HG02970 (cell line): ENCODE results near the gene ATP10A.

Experiments
- ATAC-seq: cut with Tn5 transposase; IDR thresholded peaks from one replicate; pipeline ENCODE4 v1.9.1; 2021; ENCODE audit warnings: mild to moderate bottlenecking, moderate library complexity, moderate number of reproducible peaks; ENCODE audit not compliant: unreplicated experiment, low FRiP score

Gene ATP10A

DNA sequence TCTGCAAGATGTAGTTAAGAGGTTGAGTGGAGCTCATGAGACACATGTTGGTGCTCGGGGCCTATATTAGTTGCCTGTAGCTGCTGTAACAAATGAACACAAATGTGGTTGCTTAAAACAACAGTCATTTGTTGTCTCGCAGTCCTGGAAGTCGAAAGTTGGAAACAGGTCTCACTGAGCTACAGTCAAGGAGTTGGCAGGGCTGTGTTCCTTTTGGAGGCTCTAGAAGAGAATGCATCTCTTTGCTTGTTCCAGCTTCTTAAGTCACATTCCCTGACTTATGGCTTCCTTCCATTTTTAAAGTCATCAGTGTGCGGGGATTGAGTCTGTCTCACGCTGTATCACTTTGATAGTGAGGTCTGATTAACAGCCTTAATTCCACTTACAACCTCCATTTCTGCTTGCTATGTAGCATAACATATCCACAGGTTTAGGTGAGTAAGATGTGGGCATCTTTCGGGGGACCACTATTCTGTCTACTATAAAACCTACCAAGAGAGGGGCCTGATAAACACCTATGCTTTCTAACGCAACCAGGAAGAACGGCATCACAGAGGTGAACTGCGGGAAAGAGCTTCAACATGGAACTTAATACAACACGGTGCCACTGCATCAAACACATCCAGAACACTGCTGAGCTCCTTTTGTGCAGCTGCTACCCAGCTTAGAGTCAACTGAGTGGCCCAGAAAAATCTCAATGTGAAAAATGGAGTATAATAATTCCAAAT, 119.4 kb downstream of the ATP10A start:
- no peak for ATAC-seq

DNA sequence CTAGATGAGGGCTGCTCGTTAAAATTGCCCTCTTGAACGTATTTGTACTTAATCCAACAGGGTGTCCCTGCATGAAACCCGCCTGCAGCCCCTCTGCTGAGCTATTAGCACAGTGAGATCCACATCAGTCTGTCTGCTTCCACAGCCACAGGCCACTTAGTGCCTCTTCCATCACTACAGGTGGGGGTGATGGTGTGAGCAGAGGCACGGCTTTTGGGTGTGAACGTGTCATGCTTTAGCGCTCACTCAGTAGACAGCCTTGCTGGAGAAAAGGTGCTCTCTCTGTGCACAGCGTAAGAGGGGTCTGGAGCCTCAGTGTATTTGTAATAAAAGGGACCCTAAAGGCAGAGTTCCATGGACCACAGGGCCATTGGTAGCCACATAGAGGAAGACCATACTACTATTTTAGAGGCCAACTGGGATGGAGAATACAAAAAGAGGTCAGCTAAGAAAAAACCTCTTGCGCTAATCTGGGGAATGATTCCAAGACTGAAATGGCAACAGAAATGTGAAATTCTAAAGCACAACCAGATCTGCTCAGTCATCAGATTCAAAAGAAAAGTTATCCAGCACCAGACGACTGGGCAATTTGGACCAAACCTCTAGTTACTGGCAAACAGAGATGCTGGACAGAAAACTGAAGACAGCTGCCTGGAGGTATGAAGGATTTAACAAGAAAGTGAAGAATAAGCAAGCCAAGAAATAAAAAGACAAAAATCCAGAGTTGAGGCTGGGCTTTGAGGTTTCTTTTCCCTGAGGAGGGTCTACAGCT, 120.2 kb downstream of the ATP10A start:
- ATAC-seq, result no peak

DNA sequence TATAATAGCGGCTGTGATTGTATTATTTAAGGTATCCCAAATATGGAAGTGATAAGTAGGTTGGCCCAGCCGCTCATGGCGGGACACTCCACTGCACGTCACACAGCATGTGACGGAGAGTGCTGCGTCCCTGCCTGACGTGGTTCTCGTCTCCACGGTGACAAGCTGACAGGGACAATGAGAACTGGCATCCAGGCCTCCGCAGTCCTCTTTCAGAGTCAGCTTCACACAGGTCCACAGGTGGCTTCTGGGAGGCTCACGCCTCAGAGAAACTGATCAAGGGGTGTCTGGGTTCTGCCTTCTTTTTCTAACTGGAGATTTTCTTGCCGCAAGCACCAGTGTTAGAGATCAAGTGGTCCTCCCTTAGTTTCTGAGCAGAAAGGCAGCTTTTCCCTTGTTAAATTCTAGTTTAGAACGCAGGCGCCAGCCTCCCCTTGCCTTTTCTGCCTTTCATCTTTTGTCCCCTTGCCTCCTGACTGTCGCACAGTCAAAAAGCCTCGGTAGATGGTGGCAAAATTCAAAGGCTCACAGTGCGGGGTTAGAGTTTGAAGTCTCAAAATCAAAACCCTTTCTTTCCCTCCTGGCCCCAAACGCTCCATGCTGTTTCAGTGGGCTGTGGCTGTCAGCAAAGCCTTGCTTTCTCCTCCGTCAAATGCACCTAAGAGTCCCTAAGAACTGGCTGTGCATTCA, 120.9 kb downstream of the ATP10A start:
- ATAC-seq, result no peak

DNA sequence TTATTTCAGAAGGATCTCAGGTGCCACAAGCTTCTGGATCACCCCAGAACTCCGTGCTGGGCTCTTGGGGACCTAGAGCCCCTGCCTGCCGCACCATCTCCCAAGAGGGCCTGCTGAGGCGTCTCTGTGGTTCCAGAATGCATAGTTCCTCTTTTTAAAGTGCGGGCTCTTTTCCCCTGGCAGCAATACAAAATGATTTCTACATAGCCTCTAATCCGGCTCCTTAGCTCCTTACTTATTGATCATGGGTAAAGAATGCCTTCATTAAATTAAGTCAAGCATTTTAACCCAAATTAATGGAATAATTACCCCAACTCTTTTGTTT, 121.9 kb downstream of the ATP10A start:
- no peak for ATAC-seq

DNA sequence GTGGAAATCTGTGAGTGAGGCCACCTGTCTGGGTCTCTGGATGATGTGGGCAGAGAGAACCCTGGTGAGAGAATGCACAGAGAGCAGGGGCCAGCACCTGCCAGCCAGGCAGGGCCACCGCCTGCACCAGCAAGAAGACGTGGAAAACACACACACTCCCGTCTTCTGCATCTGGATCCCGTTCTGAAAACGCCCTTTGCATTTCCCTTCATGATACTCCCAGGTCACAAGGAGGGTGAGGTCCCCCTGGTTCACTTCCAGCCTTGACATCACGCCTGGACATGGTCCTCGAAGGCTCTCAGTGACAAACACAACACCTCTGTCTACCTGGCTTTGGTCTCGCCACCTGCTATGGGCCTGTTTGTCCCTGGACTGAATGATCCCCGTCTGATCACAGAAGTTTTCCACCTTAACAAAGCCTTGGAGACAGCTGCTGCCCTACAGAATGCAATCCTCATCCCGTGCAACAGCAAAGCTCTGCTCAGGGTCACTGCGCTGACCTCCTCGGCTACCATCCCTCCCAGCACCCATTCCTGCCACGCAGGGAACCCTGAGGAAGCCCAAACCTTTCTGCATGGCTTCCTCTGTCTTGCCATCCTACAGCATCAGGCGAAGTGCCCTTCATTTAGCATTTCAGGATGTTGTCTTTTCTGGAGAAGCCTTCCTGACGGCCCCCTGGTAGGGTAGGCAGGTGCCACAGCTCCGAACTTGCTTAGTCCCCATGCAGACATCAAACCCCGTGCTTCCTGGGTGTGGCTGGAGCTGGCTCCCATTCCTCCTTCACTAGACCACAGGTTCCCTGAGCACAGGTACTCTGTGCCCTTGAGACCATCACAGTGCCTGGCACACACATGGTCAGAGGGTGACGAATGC, 122.5 kb downstream of the ATP10A start:
- no peak for ATAC-seq

DNA sequence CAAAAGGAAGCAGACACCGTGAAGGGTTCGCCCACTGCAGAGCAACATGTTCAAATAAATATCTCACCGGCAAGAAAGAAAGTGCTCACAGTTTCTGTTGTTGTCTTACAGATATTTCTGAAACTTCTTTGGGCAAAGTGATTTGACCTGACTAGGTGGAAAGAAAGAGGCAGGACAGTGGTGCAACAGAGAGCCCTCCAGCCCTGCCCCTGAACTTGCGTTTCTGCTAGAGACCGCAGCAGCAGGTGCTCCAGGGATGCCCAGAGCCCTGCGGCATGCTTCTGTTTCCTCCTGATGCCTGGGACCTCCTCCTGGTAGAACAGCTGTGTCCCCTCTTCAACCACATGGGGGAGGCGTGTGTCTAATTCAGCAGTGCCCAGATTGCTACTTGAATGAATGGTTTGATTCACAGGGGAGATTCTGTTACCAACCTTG, 123.4 kb downstream of the ATP10A start:
- ATAC-seq, result no peak

DNA sequence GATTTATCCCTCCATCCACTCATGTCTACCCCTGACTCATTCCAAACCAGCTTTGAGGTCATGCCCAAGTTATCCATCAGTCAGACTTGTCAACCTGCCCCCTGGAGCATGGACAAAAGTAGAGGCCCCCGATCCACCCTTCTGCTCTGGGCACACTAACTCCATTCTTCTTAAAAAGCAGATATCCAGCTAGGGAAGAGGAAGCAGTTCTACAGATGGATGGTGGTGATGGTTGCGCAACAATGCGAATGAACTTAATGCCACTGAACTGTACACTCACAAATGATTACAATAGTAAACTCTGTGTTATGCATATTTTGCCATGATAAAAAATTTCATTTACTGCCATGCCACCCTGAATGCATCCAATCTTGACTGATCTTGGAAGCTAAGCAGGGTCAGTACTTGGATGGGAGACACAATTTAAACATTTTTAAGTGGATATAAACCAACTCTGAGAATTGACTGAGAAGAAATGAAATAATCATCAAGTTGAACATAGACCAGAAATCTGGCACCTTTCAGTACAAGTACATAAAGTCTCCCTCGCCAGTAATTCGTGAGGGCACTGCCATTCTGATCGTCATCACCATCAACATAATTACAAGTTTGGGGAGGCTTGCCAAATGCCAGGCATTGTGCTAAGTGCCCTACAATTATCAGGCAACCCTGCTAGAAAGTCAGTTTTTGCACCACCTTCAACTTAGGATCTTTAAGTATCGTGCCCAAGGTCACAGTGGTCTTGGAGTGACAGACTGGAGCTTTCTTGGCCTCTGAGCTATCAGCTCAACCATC, 124.8 kb downstream of the ATP10A start:
- no peak for ATAC-seq

DNA sequence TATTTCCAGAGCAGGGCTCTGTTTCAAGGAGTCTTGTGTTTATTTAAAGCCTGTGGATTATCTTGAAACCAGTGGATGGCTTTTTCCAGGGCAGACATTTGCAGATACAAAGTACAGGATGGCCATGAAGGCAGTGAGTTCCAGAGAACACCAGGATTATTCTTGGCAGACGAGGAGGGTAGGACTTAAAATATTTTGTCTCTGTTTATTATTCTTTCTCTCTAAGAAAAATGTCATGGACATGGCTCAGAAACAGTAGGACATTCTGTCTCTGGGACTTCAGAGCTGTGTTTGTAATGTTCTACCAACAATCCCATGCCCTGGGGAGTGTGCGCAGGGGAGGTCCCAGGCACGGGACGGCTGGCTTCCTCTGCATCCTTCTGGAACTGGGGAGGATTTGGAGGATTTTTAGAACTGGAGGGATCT, 125.9 kb downstream of the ATP10A start:
- no peak for ATAC-seq

DNA sequence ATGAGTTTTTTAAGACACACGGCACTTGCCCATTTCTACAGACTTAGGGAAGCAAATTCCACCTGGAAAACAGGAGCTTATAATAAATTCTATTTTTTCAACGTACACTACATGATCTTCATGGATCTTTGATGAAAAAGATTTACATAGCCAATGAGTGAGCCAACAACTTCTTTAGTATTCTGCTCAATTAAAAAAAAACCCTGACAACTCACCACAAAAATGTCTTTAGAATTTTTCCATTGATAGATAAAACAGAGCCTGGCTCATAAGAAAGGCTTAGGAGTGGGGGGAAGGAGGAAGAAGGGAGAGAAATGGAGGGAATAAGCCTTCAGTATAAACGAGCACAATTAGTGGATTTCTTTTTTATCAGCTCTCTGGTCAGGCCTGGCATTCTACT, 126.7 kb downstream of the ATP10A start:
- no peak for ATAC-seq

DNA sequence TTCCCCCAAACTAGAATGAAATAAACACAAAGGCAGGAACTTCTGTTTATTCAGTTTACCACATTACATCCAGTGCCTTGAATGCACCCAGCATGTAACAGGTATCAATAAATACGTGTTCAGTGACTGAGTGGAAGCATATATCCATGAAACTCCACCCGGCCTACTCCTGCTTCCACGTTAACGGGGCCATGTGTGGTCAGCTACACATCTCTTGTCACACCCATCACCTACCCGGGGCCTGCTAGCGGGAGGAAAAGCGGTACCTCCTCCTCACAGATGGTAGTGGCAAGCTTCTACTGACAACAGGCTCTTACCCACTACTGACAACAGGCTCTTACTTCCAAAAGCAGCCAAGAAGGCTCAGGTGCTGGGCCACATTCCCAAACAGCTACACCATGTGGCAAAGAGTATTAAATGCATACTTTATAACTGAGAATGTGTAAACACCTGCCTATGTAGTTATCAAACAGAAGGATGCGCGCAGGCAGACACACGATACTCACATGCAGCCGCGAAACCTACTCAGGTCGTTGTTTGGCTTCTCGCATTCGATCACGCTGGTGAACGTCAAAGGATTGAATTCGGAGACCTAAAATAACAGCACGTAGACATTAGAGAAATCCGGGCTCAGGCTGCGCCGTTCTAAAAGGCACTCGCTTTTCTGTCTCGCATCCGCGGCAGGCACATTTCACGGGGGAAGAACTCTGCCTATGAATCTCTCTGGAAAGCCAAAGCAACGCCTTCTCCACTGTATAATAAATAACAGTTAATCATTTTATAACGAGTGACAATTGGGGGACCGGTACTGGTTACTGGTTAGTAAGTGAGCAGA, 127.4 kb downstream of the ATP10A start:
- no peak for ATAC-seq

DNA sequence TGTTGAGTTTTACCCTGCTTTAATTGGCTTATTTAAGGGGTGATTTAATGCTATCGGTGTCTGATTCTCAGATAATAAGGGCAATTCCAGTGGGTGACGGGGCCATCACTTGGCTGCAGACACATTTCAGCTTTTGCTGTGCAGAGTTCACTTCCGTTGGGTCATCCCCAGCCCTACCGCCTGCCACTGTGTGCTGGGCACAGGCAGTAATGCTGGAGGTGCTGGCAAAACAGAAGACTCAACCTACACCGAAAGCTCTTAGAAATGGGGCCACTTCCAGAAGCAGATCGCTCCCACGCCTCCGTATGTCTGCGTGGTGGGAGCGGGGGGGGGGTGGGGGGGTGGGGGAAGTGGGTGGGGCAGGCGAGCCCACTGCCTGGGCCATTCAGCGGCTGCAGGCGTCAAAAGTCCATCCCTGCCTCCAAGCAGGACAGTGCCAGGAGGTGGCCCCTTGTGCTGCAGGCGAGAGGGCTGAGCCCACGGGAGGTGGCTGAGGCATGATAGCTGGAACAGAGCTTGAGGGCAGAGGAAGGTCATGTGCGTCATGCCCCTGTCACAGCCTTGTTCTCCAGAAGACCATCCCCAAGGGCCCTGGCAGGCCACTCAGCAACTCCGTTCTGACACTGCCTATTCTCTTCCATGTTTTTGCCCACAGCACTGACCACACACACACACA, 128.3 kb downstream of the ATP10A start:
- ATAC-seq, result no peak

DNA sequence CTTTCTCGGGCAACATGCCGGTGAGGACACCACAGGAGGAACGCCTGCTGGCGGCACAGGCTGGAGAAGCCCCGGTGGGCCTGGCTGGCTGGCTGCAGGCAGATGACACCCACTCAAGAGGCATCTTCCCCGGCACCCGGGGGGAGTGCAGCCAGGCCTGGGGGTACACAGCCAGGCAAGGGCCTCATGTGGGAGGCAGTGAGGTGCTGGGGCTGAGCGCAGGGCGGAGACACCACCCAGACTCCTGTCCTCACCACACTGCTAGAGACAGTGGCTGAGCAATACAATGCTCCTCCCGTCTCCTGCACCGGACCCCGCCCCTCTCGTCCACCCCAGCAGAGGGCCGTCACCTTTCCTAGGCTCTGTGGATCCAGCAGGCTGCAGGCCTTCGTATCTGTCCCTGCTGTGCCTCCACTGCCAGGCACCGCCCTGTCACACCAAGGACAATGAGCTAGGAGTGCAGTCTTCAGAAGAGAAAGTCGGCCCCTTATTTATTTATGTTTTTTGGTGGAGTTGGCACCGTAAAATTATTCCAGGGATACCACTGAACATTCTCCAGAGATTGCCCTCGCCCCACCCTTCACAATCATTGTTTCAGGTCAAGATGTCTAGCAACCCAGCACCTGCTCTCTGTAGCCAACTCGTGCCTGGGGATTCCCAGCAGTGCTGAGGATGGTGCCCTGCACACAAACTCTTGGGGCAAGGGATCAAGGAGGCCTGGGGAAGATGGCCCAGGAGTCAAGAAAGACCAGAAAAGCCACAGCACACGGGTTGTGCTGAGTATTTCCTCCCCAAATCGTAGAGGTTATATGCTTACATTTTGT, 129.1 kb downstream of the ATP10A start:
- ATAC-seq, result no peak

DNA sequence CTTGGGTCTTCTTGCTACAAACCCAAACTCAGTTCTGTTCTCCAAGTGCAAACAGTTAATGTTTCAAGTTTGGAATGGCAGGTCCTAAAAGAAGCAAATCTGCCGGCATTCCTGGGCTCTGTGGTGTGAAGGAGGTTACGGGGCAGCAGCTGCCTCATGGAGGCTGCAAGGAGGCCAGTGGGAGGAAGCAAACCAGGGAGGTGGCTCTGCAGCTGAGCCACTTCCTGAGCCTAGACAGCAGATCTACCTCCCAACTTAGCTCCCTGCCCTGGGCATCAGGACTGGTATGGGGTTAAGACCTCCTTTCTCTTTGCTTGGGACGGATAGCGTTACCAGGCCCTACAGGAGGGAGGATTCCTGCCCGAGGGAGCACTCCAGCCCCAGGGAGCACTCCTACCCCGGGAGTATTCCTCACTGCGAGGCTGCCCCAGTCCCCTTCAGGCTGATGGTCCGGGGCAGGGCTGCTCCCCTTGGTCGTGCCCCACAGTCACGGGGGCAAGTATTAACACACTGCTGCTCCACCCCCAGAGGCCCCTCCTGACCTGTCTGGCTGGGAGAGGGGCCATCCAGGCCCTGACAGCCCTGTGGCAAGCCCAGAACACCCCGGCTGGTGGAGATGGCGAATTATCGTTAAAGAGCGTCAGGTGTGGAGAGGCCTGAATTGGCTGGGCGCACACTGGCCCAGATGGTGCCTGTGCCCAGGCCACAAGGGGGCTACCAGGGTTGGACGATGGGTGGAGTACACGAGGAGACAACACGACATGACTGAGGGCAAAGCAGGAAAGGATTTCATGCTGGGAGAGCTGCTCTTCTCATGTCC, 129.9 kb downstream of the ATP10A start:
- no peak for ATAC-seq

DNA sequence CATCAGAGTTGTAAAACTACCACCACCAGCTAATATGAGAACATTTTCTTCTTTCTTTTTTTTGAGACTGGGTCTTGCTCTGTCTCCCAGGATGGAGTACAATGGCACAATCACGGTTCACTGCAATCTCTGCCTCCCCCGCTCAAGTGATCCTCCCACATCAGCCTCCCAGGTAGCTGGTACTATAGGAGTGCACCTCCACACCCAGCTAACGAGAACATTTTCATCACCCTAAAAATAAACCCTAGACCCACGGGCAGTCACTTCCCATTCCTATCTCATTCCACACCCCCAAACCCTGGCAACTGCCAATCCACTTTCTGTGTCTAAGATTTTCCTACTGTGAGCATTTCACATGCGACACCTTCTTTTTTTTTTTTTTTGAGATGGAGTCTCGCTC, 130.9 kb downstream of the ATP10A start:
- no peak for ATAC-seq

DNA sequence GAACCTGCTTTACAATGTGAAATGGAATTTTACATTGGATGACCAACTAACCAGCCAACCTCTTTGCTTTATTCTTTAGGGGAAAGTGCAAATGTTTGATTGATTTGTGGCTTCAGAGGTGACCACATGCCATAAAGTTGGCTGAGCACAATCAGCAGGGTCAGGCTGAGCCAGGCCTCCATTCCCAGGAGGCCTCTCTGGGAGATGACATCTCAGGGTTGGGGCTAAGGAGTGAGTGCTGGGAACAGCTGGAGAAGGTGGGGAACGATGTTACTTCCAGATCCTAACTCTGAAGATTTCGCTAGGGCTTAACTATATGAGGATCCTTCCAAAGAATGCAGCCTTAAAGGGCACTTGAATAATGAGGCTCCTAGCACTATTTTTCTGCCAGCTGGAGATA, 131.7 kb downstream of the ATP10A start:
- no peak for ATAC-seq

DNA sequence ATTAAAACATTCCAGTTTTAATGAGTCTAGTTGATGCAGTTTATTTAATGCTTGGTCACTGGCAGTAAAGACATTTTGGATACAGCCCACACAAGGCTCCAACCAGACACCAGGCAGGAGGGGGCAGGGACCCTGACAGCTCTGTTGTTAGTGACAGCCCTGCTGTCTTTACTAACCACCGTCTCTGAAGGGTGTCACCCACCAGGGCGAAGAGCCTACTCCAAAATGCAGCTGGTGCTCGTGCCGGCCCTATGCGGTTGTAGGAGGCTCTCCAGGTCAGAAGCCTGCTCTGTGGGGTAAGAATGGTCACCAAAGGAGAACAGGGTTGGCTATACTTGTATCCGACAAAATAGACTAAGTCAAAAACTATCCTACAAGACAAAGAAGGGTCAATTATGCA, 132.2 kb downstream of the ATP10A start:
- ATAC-seq, result no peak

DNA sequence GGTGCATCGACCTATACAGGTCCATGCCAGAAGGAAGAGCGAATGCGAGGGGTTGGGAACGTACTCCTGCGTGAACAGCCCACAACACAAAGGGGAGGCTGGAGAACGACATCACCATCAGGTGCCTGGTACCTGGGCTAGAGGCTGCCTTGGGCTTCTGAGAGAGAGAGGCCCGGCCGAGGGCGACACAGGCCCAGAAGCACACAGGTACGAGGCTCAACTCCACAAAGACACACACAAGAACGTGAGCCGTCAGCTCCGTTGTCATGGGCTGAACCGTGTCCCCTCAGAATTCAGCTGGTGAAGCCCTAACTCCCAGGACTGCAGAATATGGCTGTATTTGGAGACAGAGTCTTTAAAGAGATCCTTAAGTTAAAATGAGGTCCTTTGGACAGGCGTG, 134.3 kb downstream of the ATP10A start:
- no peak for ATAC-seq
